KBM-7 (cell line): ENCODE results near the gene GPX5.
"Not testable (repeated sequence)": the region's sequence is repeated elsewhere in the genome, so short reads cannot be mapped to it uniquely, and the experiment has no call there.

Experiments used
- DNase-seq: peaks from one replicate; pipeline ENCODE4 v3.0.0-alpha.2; 2015
- in situ Hi-C: fragments of 300-500 bp; cut with MboI; formaldehyde crosslinking; loops from 2 replicates; pipeline ENCODE4 v1.14.3; 2020; ENCODE audit warnings: low sequenced_read_pairs, low pct_unique_long_range_greater_than_20kb, mixed read lengths

Gene GPX5

DNA sequence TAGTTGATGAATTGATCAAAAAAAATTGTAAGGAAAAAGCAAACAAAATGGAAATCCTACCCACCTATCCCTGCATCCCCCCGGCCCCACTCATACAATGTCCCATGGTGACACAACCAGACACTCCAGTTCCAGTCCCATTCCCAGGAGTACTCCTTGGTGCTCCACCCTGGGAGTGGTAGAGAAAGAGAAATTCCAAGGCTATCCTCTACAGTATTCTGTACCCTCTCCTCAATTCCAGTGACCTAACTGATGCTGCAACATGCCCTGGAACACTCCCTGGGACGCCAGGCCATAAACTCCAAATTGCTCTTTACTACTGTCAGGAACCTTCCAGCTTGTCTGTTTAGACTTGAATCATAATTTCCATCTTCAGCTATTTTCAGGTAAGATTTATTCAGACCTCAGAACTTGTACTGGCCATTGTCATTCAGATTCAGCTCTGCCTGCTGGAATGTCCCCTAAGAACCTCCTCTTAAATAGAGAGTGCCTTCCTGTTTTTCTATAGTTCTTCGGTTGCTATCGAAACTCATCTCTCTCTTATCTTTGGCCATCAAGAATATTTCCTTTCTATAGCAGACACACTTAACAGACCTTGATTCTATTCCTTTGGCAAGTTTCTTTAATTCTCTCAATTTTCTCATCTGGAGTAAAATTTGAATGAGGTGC lies 18.7 kb upstream of the GPX5 start:
- peak; percentile 78 for DNase-seq

DNA sequence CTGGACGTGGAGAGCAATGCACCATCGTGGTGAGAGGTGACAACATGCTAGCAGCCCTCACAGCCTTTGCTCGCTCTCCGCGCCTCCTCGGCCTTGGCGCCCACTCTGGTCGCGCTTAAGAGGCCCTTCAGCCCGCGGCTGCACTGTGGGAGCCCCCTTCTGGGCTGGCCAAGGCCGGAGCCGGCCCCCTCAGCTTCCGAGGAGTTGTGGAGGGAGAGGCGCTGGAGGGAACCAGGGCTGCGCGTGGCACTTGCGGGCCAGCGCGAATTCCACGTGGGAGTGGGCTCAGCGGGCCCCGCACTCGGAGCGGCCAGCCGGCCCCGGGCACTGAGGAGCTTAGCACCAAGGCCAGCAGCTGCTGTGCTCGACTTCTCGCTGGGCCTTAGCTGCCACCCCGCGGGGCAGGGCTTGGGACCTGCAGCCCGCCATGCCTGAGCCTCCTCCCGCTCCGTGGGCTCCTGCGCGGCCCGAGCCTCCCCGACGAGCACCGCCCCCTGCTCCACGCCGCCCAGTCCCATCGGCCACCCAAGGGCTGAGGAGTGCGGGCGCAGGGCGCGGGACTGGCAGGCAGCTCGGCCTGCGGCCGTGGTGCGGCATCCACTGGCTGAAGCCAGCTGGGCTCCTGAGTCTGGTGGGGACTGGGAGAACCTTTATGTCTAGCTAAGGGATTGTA lies 13.9 kb upstream of the GPX5 start:
- DNase-seq, result no peak
- in situ Hi-C loops, result no loop called here

More for the DNA sequence above, 18.7 kb upstream of the GPX5 start:
- in situ Hi-C loops, result no loop called here

DNA sequence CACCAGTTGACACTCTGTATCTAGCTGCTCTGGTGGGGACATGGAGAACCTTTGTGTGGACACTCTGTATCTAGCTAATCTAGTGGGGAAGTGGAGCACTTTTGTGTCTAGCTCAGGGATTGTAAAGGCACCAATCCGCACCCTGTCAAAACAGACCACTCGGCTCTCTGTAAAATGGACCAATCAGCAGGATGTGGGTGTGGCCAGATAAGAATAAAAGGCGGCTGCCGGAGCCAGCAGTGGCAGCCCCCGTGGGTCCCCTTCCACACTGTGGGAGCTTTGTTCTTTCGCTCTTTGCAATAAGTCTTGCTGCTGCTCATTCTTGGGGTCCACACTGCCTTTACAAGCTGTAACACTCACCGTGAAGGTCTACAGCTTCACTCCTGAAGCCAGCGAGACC lies 13.3 kb upstream of the GPX5 start:
- DNase-seq, in situ Hi-C loops: not testable (repeated sequence)

DNA sequence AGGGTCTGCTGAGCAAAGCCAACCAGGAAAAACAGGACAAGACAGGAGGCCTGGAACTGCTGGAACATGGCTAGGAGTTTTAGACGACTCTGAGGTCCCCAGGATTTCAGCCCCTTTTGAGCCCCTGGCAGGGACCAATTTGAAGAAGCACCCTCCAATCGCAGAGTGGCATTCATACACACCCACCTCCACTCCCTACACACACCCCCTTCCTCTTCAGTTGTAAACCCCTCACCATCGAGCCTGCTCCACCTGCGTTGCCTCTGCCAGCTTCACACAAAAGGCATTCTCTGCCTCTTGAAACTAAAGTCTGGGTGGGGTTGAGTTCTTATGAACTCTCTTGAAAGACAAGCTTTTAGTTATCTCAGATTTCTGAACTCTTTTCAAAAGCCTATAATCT lies 10.0 kb upstream of the GPX5 start, which contains the start of gene GPX6:
Gene GPX6, minus strand, starts transcription at position 118 of the 400 bp plus-strand sequence. Its CDS starts 50 bp downstream, at position 68.
- in situ Hi-C loops, result no loop called here
- no peak for DNase-seq

DNA sequence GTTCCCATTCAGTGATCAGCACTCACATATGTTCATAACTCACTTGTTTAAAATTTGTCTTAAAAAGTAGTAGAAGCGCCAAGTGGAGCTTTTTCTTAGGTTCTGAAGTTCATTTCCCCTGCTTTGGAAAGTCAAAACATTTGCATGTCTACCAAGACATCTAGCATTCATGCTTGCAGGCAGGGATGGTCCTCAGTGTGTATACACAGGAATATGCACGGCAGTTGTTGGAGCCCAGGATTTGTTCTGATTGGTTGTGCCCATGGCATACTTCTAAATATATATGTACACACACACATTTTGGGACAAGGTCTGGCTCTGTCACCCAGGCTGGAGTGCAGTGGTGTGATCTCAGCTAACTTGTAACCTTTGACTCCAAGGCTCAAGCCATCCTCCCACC lies 7.7 kb upstream of the GPX5 start:
- in situ Hi-C loops, result no loop called here
- no peak for DNase-seq

DNA sequence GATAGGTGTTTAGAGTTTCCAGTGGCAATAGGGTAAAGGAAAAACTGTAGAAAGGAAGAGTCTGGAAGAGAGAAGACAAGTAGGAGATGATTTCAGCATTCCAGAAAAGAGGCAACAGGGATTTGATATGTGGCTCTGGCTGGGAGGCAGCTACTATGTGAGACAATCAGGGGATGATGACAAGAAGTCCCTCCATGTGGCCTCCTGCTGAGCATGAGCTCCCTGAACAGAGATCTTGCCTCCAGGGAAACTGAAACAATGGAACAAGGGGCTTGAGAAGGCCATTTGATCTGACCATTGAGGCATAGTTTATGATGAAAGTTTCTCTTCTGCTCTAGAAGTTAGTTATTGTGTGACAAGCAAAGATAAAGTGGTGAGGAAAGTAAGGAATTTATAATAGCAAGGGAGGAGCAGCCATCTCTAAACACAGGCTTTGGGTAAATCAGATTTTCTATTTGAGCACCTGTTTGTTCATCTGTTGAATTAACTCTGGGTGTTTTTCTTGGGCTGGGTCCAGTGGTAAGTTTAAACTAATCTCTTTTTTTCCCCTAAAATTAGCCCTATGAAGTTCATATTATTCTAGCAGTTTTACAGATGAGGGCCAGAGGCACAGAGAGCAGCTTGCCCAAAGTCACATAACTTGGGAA lies 3.0 kb upstream of the GPX5 start:
- in situ Hi-C loops, result no loop called here
- DNase-seq, result no peak

DNA sequence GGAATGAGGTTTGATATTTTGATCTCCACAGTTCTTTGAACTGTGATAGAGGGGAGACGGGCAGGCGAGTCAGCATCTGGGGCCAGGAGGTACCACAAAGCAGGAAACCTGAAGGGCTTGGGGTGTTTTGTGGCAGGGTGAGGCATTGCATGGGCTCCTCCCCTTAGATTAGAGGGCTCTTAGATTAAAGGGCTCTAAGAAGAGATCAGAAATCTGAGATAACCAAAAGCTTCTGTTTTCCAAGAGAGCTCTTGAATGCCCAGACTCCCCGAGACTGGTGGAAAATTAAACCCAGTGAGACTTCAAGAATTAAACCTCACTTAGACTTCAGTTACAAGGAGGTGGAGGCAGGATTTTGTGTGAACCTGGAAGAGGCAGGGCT lies 2.4 kb upstream of the GPX5 start:
- DNase-seq, result peak; percentile 34
- in situ Hi-C loops, result no loop called here

DNA sequence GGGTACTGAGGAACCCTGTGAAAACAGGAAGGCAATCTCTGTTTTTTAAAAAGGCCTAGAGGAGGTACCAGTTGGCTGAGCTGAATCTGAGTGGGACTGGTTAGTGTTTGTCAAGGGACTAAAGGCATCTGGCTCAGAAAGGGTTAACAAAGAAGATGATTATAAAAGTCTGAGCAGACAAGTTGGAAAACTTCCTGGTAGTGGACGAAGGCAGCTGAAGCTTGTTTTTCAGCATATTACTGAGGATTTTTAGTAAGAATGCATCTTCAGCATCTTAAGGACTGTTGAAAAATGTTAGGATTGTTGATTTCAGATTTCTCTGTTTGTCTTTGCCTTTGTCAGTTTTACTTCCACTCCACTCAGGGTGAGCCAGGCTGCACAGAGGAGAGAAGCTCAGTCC lies 5.1 kb downstream of the GPX5 start:
- DNase-seq, result no peak
- in situ Hi-C loops, result no loop called here

DNA sequence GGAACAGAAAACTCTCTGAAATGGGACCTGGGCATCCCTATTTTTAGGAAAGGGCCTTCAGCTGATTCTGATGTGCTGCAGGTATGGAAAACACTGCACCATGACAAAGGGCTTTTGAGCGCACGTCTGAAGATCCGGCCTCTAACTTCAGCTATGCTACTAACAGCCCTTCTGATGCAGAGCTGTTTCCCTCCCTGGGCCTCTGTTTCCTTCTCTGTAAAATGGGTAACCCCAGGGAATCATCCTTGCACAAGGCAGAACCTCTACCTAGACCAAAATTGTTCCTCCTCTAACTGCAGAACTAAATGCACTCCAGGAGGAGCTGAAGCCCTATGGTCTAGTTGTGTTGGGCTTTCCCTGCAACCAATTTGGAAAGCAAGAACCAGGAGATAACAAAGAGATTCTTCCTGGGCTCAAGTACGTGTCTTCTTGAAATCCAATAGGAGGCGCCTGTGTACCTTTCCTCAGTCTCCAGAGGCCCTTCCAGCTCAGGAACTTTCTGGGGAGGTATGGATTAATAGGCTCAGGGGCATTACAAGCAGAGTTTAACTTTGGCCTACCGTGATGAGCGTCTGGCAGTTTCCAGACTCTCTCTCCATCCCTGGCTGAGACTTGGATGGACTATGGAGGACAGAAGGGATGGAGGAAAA lies 5.9 kb downstream of the GPX5 start:
- no peak for DNase-seq
- in situ Hi-C loops, result no loop called here

DNA sequence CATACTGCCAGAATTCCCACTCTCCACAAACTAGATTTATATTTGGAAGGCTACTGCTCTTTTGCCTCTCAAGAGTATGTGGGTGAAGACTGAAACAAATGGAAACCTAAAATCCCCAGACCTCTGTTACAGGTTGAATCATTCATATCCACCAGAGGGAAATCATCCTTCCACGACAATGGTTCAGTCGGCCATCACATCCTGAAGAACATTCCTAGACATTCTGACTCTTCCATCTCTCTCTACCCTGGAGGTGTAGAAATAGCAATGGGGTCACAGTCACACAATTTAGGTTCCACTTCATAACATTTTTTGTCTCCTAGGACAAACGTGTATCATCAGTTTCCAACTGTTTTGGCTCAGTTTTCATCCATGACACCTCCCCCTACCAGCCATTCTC lies 8.6 kb downstream of the GPX5 start:
- DNase-seq, result no peak
- in situ Hi-C loops, result no loop called here

DNA sequence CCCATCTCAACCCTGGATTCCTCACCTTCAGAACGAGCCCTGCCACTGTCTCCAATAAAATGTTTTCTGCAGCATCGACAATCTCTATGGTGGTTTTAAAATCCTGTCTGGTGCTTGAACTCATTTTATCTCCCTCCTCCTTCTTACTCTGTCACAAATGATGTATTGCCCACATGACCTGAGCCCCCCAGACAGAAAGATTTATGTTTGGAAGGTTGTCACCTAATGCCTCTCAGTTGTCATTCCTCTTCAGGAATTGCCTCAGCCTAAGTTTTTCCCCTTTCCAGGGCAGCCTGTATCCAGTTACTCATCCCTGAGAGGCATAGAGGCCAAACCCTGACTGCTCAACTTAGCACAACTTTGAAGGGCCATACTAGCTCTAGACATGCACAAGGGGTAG lies 9.2 kb downstream of the GPX5 start:
- in situ Hi-C loops, result no loop called here
- DNase-seq, result no peak

DNA sequence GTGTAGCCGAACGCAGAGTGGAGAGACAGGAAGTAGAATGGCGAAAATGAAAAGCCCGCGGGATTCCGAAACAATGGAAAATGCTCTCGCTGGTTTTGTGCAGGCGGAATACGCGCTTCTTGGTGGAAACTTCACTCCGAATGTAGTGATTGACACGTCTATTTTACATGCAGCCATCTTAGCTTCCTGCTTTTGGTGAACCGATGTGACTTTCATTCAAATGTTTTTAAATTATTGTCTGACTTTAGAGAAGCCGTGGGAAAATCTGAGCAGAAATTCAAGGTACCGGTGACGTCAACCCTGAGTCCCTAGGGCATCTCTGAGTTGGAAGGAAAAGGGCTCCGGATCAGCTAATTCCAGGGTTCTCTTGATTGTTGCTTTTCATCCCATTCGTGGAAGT lies 11.4 kb downstream of the GPX5 start:
- in situ Hi-C loops, result no loop called here
- DNase-seq, result no peak

DNA sequence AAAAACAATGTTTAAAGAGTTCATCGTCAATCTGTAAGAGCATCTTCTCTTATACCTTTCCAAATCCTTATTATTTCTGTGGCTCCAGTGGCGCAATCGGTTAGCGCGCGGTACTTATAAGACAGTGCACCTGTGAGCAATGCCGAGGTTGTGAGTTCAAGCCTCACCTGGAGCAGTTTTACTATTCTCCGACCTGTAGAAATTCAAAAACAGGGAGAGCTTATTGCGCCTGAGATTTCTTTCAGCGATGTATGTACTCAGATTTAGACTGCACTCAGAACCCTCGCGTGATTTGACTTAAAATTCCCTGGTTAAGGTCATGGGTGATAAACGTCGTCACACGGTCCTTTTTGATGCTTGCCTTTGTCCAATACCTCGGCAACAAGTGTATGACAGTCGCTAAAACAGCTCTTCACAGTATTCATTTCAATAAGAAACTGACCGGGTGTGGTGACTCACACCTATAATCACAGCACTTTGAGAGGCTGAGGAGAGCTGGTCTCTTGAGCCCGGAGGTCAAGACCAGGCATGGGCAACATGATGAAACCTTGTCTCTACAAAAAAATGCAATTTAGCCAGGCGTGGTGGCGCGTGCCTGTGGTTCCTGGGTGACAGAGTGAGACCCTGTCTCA lies 11.9 kb downstream of the GPX5 start:
- in situ Hi-C loops, result no loop called here
- no peak for DNase-seq

DNA sequence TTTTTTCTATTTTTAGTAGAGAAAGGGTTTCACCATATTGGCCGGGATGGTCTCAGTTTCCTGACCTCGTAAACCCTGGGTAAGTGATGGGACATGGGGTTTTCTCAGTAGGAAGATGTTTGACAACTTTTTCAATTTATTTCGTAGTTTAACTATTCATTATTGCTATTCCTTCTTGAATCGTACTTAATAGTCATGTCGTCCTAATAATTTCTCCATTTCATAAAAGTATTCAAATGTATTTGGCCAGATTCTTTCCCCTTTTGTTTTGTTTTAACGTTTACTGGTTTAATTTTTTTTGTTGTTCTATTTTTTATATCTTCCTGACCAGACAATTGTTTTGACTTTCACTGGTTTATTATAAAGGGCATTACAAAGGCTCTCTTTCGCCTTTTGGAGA lies 16.3 kb downstream of the GPX5 start:
- in situ Hi-C loops, result no loop called here

DNA sequence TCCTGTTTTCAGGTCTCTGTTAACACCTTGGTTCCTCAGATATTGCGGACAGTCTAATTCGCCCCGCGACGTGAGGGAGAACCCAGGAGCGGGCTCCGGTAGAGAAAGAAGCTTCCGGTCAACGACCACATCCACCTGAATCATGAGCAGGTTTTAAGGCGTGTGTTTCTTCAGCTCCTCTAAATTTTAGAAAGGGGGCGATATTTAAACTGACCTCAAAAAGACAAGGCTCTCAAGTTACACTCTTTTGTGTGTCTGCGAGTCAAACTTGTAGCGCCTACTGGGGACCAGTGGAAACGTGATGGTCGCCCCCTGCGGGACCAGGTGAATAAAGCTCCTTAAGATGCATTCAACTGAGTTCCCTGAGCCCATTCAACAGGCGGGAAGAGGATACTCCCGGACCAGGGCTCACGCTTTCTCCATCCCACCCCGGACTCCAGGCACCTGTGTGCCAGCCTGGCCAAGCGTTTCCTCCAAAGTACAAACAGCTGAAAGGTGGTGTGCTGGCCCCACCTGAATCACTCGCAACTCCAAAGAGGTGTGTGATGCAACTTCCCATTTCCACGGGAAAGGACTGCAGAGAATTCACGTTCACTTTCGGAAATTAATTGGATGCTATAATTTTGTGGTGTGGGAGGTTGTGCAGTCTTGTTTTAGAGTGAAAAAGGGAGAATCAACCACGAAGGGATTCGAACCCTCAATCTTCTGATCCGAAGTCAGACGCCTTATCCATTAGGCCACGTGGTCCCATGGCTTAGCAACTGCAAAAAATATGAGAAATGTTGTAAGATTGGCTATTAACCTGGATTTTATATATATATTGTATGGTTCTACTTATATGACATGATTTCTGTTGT lies 17.0 kb downstream of the GPX5 start:
- in situ Hi-C loops, result no loop called here
- DNase-seq, result peak; percentile 84

More for the DNA sequence above, 16.3 kb downstream of the GPX5 start:
- no peak for DNase-seq

DNA sequence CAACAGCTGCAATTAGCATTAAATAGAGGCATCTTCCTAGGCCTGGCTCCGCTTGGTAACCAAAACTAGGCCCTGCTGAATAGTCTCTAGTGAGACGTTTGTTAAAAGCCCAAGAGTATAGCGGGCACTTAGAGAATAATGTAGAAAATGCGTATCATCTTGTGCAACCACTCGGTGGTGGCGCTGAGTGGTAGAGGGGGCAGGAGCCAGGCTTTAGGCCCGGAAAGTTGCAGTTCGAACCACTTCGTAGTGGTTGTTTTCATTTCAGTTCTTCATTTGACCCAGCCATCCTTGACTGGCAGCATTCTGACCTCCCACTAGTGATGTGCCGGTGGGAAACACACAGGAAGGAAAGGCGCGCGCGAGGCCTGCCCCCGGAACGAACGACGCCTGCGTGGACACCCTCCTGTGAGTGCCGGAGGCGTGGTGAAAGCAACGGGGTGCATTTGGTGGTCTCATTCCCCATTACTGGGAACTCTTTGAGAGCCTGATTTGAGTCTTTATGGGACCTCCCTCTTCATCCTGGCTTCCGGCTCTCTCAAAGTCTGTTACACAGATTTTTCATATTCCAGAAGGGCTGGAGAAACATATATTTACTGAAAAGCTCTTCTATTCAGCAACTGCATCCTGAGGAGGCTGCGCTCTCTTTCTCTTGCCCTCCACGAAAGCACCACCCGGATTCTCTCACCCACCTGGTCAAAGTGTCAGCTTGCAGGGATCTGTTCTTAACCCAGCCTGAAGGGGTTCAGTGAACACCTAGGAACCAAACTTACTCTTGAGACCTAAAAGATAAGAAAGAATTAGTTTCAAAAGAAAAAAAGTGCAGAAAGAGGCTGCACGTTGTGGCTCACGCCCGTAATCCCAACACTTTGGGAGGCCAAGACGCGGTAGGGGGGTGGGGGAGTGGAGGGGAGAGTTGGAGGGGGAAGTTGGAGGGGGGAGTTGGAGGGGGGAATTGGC lies 18.2 kb downstream of the GPX5 start:
- no peak for DNase-seq
- in situ Hi-C loops, result no loop called here

DNA sequence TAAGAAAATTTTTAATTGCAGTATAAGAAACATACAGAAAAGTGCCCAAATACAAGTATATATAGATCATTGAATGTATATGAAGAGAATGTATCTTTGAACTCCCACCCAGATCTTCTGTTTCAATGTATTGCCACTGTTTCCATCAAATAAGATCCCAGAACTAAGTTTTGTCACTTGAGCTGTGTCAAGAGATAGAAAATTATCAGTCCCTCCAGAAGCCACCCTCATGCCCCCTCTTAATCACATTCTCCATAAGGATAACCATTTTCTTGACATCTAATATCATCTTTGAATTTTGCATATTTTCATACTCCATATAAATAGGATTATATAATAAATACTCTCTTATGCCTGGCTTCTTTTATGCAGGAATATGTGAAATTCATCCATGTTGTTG lies 20.3 kb downstream of the GPX5 start:
- in situ Hi-C loops, result no loop called here
- no peak for DNase-seq

DNA sequence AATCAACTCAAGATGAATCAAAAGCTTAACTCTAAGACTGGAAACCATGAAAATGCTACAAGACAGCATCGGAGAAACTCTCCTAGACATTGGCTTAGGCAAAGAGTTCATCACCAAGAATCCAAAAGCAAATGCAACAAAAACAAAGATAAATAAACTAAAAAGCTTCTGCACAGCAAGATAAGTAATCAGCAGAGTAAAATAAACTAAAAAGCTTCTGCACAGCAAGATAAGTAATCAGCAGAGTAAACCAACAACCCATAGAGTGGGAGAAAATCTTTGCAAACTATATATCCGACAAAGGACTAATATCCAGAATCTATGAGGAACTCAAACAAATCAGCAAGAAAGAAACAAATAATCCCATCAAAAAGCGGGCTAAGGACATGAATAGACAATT lies 21.3 kb downstream of the GPX5 start:
- DNase-seq, in situ Hi-C loops: not testable (repeated sequence)
